Measurements from ENCODE around the gene WDR91.

Gene WDR91

GRCh38 chr7:135159359-135160085, 51.8 kb downstream of the WDR91 start:
- DNase-seq: no peak

- DNase-seq: no peak
These were observed 52.5 kb downstream of the WDR91 start for GRCh38 chr7:135158874-135159273.

GRCh38 chr7:135158141-135158655, 53.1 kb downstream of the WDR91 start:
- no peak for DNase-seq

- no peak for DNase-seq
These were observed 55.0 kb downstream of the WDR91 start for GRCh38 chr7:135156290-135156689.

GRCh38 chr7:135154734-135155133, 56.6 kb downstream of the WDR91 start:
- DNase-seq: no peak

GRCh38 chr7:135152442-135152841, 58.9 kb downstream of the WDR91 start:
- no peak for DNase-seq

GRCh38 chr7:135151533-135151932, 59.8 kb downstream of the WDR91 start:
- DNase-seq: no peak

GRCh38 chr7:135151132-135151531, 60.2 kb downstream of the WDR91 start:
- DNase-seq: no peak

- DNase-seq: no peak
These were observed 61.1 kb downstream of the WDR91 start for GRCh38 chr7:135150072-135150782.

- no peak for DNase-seq
These were observed 63.2 kb downstream of the WDR91 start, which contains the start of gene TMEM140 for GRCh38 chr7:135147899-135148721. Gene TMEM140 (plus strand): TSS chr7:135148072. CDS start chr7:135164442, 16,370 bp downstream.

GRCh38 chr7:135147341-135147898, 63.9 kb downstream of the WDR91 start:
- no peak for DNase-seq

GRCh38 chr7:135143885-135144668, 67.2 kb downstream of the WDR91 start:
- DNase-seq: no peak

Measured in DMS79 (cell line).